CD14-positive monocyte (primary cell): ENCODE data around the gene CYP46A1. TPM values are rescaled to one million over a fixed set of nuclear protein-coding genes. Genes with fewer than 3 reads are reported as not detected.
"Not testable (repeated sequence)": the region's sequence is repeated elsewhere in the genome, so short reads cannot be mapped to it uniquely, and the experiment has no call there.

Experiments used
- DNase-seq, 3 donors: peaks; one replicate each; pipeline ENCODE4 v3.0.0-alpha.2; 2011 to 2022
- H2AFZ ChIP-seq: 2 replicates; pipeline ENCODE4 v1.6.0; 2012; ENCODE audit warnings: mild to moderate bottlenecking, low read depth, low read length, inconsistent platforms; ENCODE audit not compliant: insufficient read depth, poor library complexity, severe bottlenecking
- H3K27ac ChIP-seq, 2 donors: 1 replicate in 1 of 2; 2 replicates in 1 of 2; pipeline ENCODE4 v1.5.1; 2012 to 2013; ENCODE audit warnings: low read length in 2 of 2, control low read depth in 1 of 2, inconsistent platforms in 1 of 2, low read depth in 1 of 2, mild to moderate bottlenecking in 1 of 2
- H3K27me3 ChIP-seq, 2 donors: one replicate each; pipeline versions ENCODE4 v1.6.0 to v1.6.1; 2011 to 2013; ENCODE audit warnings: low read length in 2 of 2; ENCODE audit not compliant: control insufficient read depth in 2 of 2, insufficient read depth in 2 of 2
- H3K36me3 ChIP-seq, 2 donors: replicated peaks in 1 of 2; 1 replicate in 1 of 2; 2 replicates in 1 of 2; pipeline versions ENCODE4 v1.5.1 to v1.6.1; 2012 to 2013; ENCODE audit warnings: low read length in 2 of 2, control low read depth in 1 of 2, inconsistent platforms in 1 of 2, mild to moderate bottlenecking in 1 of 2; ENCODE audit not compliant: insufficient read depth in 2 of 2, control insufficient read depth in 1 of 2
- H3K4me1 ChIP-seq, 2 donors: 1 replicate in 1 of 2; 2 replicates in 1 of 2; pipeline versions ENCODE4 v1.5.1 to v1.6.1; 2012 to 2013; ENCODE audit warnings: low read length in 2 of 2, control low read depth in 1 of 2, inconsistent platforms in 1 of 2, mild to moderate bottlenecking in 1 of 2, moderate library complexity in 1 of 2; ENCODE audit not compliant: insufficient read depth in 2 of 2, control insufficient read depth in 1 of 2
- H3K4me2 ChIP-seq: replicated peaks from 2 replicates; pipeline ENCODE3; 2012; ENCODE audit warnings: low read length, moderate library complexity, mild to moderate bottlenecking; ENCODE audit not compliant: poor library complexity, severe bottlenecking; ENCODE audit errors: extremely low read depth
- H3K4me3 ChIP-seq, 3 experiments: fragments of 200-600 bp in 1 of 3; sonication (generic) in 1 of 3; replicated peaks in 1 of 3; 1 replicate in 2 of 3; 2 replicates in 1 of 3; pipeline ENCODE4 v1.5.1; 2011 to 2013; ENCODE audit warnings: low read length in 3 of 3, mild to moderate bottlenecking in 3 of 3, control low read depth in 2 of 3, low read depth in 2 of 3, inconsistent platforms in 1 of 3, moderate library complexity in 1 of 3
- H3K79me2 ChIP-seq: 2 replicates; pipeline ENCODE4 v1.6.0; 2012; ENCODE audit warnings: mild to moderate bottlenecking, control low read depth, inconsistent platforms, low read length, moderate library complexity; ENCODE audit not compliant: insufficient read depth
- H3K9ac ChIP-seq: 2 replicates; pipeline ENCODE4 v1.6.0; 2017; ENCODE audit warnings: low read length, mild to moderate bottlenecking; ENCODE audit not compliant: insufficient read depth, poor library complexity, severe bottlenecking
- H3K9me3 ChIP-seq, 2 donors: replicated peaks in 1 of 2; 1 replicate in 1 of 2; 2 replicates in 1 of 2; pipeline versions ENCODE4 v1.5.1 to v1.6.1; 2012 to 2013; ENCODE audit warnings: low read length in 2 of 2, control low read depth in 1 of 2; ENCODE audit not compliant: control insufficient read depth in 1 of 2, insufficient read depth in 1 of 2
- H4K20me1 ChIP-seq: 2 replicates; pipeline ENCODE4 v1.6.0; 2012; ENCODE audit warnings: mild to moderate bottlenecking, low read length, control low read depth, moderate library complexity; ENCODE audit not compliant: insufficient read depth
- H3K27ac Mint-ChIP-seq, 7 donors: one replicate each; pipeline ENCODE4 v1.8.0; 2020; ENCODE audit warnings: mild to moderate bottlenecking in 7 of 7, mixed read lengths in 7 of 7, moderate library complexity in 6 of 7, inconsistent platforms in 2 of 7
- H3K27me3 Mint-ChIP-seq, 3 donors: one replicate each; pipeline ENCODE4 v1.8.0; 2021 to 2022; ENCODE audit warnings: low read depth in 3 of 3, mild to moderate bottlenecking in 3 of 3, mixed read lengths in 3 of 3, moderate library complexity in 3 of 3, inconsistent platforms in 1 of 3
- H3K36me3 Mint-ChIP-seq, 2 donors: one replicate each; pipeline ENCODE4 v1.8.0; 2020; ENCODE audit warnings: mixed read lengths in 2 of 2, inconsistent platforms in 1 of 2, mild to moderate bottlenecking in 1 of 2
- H3K4me1 Mint-ChIP-seq: one replicate; pipeline ENCODE4 v1.8.0; 2020; ENCODE audit warnings: mild to moderate bottlenecking, mixed read lengths
- H3K4me3 Mint-ChIP-seq, 2 donors: one replicate each; pipeline ENCODE4 v1.8.0; 2020; ENCODE audit warnings: mild to moderate bottlenecking in 2 of 2, mixed read lengths in 2 of 2, moderate library complexity in 1 of 2
- H3K9me3 Mint-ChIP-seq, 7 donors: one replicate each; pipeline ENCODE4 v1.8.0; 2020 to 2022; ENCODE audit warnings: mixed read lengths in 7 of 7, mild to moderate bottlenecking in 6 of 7, moderate library complexity in 6 of 7, inconsistent platforms in 2 of 7
- WGBS: methylation state at CpG from one replicate; pipeline ENCODE4 v1.1.5; 2013; ENCODE audit warnings: missing lambda C conversion rate; ENCODE audit not compliant: insufficient coverage; 5-methylcytosine and 5-hydroxymethylcytosine counted together
- intact Hi-C, 2 donors: fragments of 100-400 bp; cut with micrococcal nuclease; formaldehyde crosslinking; loops; one replicate each; pipeline versions ENCODE4 v1.15.0 to v1.15.1; 2023
- polyA plus RNA-seq, 3 donors: library from polyadenylated mRNA; depleted of rRNA in 1 of 3; unstranded in 2 of 3; stranded (reverse) in 1 of 3; fragments of 300-500 nt in 2 of 3; fragments of >200 nt in 1 of 3; fragmentation: Illumina TruSeq in 2 of 3; gene quantifications; 1 replicate in 2 of 3; 2 replicates in 1 of 3; pipeline ENCODE4 v1.2.3, GENCODE V29; 2012 to 2021
- TF ChIP-seq, protein P1 (sequence below): fragments of 200-600 bp; IDR thresholded peaks from one replicate; pipeline ENCODE4 v1.8.0; 2022; ENCODE audit warnings: antibody characterized with exemption, mild to moderate bottlenecking

The CYP46A1 gene
- polyA plus RNA-seq, 3 donors = not detected

DNA sequence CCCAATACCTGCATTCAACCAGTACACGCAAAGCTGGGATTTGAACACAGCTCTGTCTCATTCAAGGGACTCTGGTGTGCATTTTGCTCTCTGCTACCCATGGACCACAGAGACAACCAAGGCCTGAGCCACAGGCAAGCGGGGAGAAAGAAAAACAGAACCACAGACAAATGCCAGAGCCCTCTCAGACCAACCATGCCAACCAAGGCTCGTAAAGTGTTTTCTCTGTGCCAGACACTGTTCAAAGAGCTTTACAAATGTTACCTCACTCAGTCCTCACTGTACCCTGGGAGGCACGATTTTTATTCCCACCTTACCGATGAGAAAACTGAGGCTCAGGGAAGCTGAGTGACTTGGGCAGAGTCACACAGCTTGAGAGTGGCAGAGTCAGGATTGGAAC lies 76.7 kb downstream of the CYP46A1 start:
- Mint-ChIP-seq H3K4me3 (no peak overlapping the region), H3K9me3 (peaks cover 0 to 2% (median 0%) of the 10 kb centered on the region in 7 donors), H3K27me3 (peaks cover 5 to 9% (median 8%) of the 10 kb centered on the region in 3 donors), H3K27ac (no peak overlapping the region), H3K36me3 (no peaks in the 10 kb centered on the region), H3K4me1 (no peaks in the 10 kb centered on the region)
- H3K4me1 ChIP-seq = no peaks in the 10 kb centered on the region
- H3K4me3 ChIP-seq = no peak overlapping the region
- H3K4me2 ChIP-seq = no peak overlapping the region
- H3K79me2 ChIP-seq = no peaks in the 10 kb centered on the region
- WGBS = 93% methylated on average over 5 of the region's 5 CpGs
- H3K9ac ChIP-seq = no peak overlapping the region
- intact Hi-C loops = no loop called here
- TF ChIP-seq, protein P1, sequence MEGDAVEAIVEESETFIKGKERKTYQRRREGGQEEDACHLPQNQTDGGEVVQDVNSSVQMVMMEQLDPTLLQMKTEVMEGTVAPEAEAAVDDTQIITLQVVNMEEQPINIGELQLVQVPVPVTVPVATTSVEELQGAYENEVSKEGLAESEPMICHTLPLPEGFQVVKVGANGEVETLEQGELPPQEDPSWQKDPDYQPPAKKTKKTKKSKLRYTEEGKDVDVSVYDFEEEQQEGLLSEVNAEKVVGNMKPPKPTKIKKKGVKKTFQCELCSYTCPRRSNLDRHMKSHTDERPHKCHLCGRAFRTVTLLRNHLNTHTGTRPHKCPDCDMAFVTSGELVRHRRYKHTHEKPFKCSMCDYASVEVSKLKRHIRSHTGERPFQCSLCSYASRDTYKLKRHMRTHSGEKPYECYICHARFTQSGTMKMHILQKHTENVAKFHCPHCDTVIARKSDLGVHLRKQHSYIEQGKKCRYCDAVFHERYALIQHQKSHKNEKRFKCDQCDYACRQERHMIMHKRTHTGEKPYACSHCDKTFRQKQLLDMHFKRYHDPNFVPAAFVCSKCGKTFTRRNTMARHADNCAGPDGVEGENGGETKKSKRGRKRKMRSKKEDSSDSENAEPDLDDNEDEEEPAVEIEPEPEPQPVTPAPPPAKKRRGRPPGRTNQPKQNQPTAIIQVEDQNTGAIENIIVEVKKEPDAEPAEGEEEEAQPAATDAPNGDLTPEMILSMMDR = no peak
- H3K9me3 ChIP-seq = no peaks in the 10 kb centered on the region
- no peak overlapping the region for H2AFZ ChIP-seq
- H3K27ac ChIP-seq = no peak overlapping the region
- H3K36me3 ChIP-seq = no peaks in the 10 kb centered on the region
- no peak for DNase-seq
- no peaks in the 10 kb centered on the region for H3K27me3 ChIP-seq
- no peaks in the 10 kb centered on the region for H4K20me1 ChIP-seq

DNA sequence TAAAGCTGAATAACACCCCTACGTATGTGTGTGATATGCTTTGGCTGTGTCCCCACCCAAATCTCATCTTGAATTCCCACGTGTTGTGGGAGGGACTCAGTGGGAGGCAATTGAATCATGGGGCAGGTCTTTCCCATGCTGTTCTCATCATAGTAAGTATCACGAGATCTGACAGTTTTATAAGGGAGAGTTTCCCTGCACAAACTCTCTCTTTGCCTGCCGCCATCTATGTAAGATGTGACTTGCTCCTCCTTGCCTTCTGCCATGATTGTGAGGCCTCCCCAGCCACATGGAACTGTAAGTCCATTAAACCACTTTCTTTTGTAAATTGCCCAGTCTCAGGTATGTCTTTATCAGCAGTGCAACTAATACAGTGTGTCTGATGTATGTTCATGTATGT lies 78.8 kb downstream of the CYP46A1 start:
- H3K4me2 ChIP-seq, H3K27ac ChIP-seq, H3K27me3 Mint-ChIP-seq, H3K4me1 ChIP-seq, H3K9me3 ChIP-seq, H3K4me3 ChIP-seq, H3K36me3 Mint-ChIP-seq, intact Hi-C loops, H3K27ac Mint-ChIP-seq, H3K4me3 Mint-ChIP-seq, H3K27me3 ChIP-seq, H3K79me2 ChIP-seq, H3K4me1 Mint-ChIP-seq, DNase-seq, H3K9ac ChIP-seq, H2AFZ ChIP-seq, H3K36me3 ChIP-seq, H3K9me3 Mint-ChIP-seq, H4K20me1 ChIP-seq: not testable (repeated sequence)
- WGBS = 88% methylated on average over 1 of the region's 4 CpGs
